HG03442 (cell line): ENCODE data around the gene CYB561A3.
"Not testable (repeated sequence)": the region's sequence is repeated elsewhere in the genome, so short reads cannot be mapped to it uniquely, and the experiment has no call there.

Experiments used
- ATAC-seq: cut with Tn5 transposase; IDR thresholded peaks from one replicate; pipeline ENCODE4 v1.9.1; 2021; ENCODE audit warnings: mild to moderate bottlenecking, moderate library complexity; ENCODE audit not compliant: unreplicated experiment

Gene CYB561A3

GRCh38 chr11:61361741-61362541 is at the start of gene CYB561A3, which contains the start of gene TMEM138:
Gene CYB561A3 (minus strand): TSS chr11:61361882. CDS start chr11:61356713, 5,169 bp downstream.
Gene TMEM138 (plus strand): TSS chr11:61362374. CDS start chr11:61364391, 2,017 bp downstream.
- ATAC-seq: peak; percentile 80

DNA sequence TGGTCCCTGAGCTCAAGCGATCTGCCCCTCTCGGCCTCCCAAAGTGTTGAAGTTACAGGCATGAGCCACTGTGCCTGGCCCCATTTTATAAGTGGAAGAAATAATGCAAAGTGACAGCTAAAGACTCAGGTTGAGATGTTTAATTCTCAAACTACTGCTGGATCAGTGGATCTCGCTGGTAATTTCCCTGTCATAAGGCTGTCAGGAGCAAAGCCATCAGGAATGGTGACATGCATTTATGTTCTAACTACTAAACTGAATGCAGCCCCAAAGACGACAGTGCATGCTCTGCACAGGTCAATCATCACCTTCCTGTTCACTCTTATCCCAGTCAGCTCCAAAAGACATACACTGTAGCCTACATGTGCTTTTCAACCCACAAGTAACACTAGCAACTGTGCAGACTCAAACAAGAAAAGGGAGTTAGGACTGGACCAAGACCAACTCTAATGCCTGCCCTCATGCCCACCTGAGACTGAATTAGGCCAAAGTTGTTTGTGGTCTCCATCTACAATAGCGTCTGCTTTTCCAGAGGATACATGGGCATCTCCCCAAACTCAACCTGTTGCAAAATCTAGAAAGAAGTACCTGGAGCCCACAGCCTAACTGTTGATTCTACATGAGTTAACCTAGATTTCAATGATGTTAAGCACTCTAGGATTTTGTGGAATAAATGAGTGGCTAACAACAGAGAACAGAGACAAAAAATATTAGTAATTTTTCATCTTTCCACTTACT is 45.5 kb upstream of the CYB561A3 start:
- ATAC-seq: no peak

DNA sequence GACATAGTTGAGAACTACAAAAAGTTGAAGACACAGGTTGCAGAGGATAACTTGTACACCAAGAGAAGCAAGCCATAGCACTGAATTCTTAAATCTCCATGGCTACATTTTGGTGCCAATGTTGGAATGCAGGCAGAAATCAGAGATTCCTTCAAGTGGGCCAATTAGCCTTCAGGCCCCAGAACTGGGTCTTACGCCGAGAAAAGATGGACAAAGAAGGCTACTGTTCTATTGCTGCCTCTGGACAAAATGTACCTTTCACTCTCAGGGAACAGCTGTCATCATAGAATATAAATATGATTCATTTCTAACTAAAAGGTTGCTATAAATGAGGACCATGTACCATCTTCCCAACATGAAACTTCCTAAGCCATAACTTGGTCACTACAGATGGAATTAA is 44.4 kb upstream of the CYB561A3 start:
- no peak for ATAC-seq

- ATAC-seq: no peak
These were observed 43.0 kb upstream of the CYB561A3 start for GRCh38 chr11:61404641-61405040.

GRCh38 chr11:61404103-61404502 is 42.4 kb upstream of the CYB561A3 start:
- no peak for ATAC-seq

DNA sequence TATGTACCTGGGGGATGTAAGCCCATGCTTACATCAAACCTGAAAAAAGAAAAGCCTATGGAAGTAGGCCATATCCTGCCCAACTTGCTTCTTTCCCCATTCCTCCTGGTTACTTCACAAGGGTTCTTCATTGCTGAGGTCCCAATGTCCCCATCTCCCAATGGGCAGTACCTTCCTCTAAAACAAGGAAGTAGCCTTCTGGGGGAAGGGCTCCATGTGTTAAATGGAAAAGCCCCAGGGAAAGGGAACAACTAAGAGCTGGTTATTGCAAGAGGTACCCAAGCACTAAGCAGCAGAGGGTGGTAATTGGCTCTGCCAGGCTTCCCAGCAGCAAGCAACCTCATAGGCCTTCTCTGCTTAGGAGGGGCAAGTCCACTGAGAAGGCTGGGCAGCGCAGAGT is 42.0 kb upstream of the CYB561A3 start:
- no peak for ATAC-seq

- ATAC-seq: no peak
These were observed 39.9 kb upstream of the CYB561A3 start for GRCh38 chr11:61401573-61401972.

DNA sequence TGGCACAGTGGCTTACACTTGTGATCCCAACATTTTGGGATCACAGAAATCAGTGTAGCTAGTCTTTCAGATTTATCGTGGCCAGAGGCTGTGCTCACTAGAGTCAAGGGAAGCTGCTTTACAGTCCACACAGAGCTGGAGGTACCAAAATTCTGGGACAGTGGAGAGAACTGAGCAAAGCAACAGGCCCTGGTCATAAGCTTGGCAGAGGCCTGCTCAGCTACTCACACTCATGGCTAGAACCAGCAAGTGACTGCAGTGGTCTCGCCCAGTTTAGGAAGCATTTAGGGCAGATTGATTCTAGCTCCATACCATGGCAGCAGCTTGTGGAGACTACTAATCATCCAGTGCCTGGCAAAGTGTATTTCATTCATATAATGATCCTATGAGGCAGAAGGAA is 39.5 kb upstream of the CYB561A3 start:
- no peak for ATAC-seq

- peak; percentile 17 for ATAC-seq
These were observed 31.4 kb upstream of the CYB561A3 start for GRCh38 chr11:61392981-61393595.

GRCh38 chr11:61390161-61390560 is 28.5 kb upstream of the CYB561A3 start:
- ATAC-seq: no peak

- ATAC-seq: no peak
These were observed 22.9 kb upstream of the CYB561A3 start for GRCh38 chr11:61384271-61385242.

- not testable (repeated sequence) for ATAC-seq
These were observed 22.2 kb upstream of the CYB561A3 start for GRCh38 chr11:61383859-61384258.

- ATAC-seq: no peak
These were observed 19.2 kb upstream of the CYB561A3 start for GRCh38 chr11:61380884-61381283.

DNA sequence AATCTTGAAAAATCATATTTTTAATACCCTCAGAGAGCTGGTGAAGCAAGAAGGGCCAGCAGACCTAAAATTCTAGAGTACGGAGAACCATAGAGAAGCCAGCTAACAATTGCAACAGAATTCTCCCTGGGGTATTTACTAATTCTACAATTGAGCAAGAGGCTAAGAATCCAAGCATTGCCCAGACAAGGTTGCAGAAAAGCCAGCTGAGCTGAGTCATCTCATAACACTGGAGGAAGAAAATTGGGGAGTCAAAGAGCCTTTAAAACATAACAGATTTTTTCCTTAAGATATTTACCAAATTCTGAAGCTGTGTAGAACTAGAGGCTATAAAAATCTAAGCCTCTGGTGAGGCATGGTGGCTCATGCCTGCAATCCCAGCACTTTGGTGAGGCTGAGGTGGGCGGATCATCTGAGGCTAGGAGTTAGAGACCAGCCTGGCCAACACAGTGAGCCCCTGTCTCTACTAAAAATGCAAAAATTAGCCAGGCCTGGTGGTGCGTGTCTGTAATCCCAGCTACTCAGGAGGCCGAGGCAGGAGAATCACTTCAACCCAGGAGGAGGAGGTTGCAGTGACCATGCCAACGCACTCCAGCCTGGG is 17.1 kb upstream of the CYB561A3 start:
- ATAC-seq: no peak

DNA sequence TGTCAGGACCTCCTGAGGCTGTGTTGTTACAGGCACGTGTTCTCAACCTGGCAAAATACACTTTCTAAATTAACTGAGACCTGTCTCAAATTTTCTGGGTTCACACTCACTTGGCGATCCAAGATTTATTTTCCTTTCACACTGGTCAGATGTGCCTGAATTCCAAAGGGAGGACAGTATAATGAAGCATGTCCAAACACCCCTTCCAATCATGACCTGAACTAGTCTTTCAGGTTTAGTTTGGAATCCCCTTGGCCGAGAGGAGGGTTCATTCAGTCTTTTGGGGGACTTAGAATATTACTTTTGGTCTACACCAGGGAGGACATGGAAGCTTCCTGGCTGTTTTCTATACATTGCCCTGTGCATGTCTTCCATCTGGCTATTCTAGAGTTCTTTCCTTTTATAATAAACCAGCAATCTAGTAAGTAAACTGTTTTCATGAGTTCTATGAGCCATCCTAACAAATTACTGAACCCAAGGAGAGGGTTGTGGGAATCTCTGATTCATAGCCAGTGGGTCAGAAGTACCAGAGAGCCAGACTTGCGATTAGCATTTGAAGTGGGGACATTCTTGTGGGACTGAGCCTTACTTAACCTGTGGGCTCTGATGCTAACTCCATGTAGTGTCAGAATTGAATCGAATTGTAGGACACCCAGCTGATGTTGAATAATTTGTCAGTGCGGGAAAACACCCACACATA is 15.9 kb upstream of the CYB561A3 start:
- ATAC-seq: no peak

GRCh38 chr11:61375761-61376108 is 14.1 kb upstream of the CYB561A3 start:
- ATAC-seq: no peak

DNA sequence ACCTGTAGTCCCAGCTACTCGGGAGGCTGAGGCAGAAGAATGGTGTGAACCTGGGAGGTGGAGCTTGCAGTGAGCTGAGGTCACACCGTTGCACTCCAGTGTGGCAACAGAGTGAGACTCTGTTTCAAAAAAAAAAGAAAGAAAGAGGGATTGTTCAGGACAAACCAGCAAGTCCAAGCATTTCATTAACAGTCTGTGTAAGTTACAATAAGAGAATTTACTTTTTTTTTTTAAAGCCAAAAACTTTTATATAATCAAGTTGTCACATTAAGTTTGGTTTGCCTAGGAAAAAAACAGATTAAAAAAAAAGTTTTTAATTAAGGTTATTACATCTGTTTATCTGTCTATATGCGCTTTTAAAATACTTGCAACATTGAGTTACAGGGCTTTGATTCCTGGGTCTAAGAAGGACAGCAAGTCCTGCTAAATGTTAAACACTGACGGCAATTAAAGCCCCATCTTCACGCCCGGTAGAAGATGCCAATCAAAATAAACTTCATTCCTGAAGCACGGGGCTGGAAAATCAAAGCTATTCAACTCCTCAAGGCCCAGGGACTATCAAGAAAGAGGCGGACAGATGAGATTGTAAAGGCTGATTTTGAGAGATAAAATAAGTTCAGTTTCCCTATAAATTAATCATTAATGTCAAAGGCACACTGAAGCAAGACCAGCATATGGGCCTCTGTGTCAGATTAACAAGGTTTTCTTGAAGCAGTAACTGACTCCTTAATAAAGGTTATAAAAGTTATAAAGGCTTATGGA is 11.2 kb upstream of the CYB561A3 start:
- ATAC-seq: no peak

DNA sequence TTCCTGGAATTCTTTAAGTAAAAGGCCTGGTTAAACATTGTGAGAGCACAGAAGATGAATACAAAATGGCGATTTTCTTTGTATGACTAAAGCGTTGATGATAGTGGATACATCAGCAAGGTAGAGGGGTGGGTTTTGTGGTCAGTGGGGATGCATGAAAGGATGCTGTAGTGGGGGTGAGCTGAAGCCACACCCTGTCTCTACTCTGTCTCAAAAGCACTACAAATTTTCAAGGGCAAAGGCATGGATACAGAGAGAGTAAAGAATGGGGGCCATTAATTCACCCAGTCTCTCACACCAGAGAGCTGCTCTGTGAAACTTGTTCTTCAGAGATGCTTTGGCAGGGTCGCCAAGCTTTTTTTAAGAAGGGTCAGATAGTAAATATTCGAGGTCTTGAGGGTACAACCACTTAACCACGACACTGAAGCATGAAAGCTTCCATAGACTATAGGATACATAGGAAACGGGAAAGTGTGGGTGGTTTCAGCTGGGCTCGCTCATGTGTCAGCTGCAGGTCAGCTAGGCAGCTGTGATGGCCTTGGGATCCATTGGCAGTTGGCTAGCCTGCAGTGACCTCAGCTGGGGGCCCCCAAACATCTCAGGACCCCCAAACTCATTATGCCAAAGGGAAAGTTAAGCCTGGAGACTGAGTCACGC is 8.8 kb upstream of the CYB561A3 start:
- ATAC-seq: no peak
